Prostate gland (tissue), 2 donors: ENCODE data around the gene GBGT1.

Source experiments
- CTCF ChIP-seq, 4 experiments: fragments of 200-600 bp in 2 of 4; fragments of 450-650 bp in 2 of 4; sonication (generic) in 2 of 4; IDR thresholded peaks; 1 replicate in 3 of 4; 2 replicates in 1 of 4; pipeline ENCODE4 v1.5.1; 2016 to 2019; ENCODE audit warnings: antibody characterized with exemption in 4 of 4, mild to moderate bottlenecking in 2 of 4, moderate library complexity in 2 of 4
- POLR2A ChIP-seq: fragments of 450-650 bp; IDR thresholded peaks from one replicate; pipeline ENCODE4 v1.6.1; 2016; ENCODE audit warnings: antibody characterized with exemption, mild to moderate bottlenecking
- POLR2AphosphoS5 ChIP-seq: sonication (generic); formaldehyde crosslinking; IDR thresholded peaks from one replicate; pipeline ENCODE4 v1.6.1; 2017; ENCODE audit warnings: antibody characterized with exemption

- TF ChIP-seq CTCF (IDR thresholded peaks at IDR 0.05): peak in 1 of 4 experiments; percentile 6
- peak; percentile 49 for TF ChIP-seq POLR2A
- peak; percentile 24 for TF ChIP-seq POLR2AphosphoS5
These were observed 43.7 kb downstream of the GBGT1 start for GRCh38 chr9:133119846-133120500.
